Activated T-cell treated with anti-CD3 and anti-CD28 coated beads, Interleukin-2, amount 50 U/mL, for 4 hours (primary cell): ENCODE measurements around the gene SH3RF2. TPM values are rescaled to one million over a fixed set of nuclear protein-coding genes. Genes with fewer than 3 reads are reported as not detected.
"Not testable (repeated sequence)": the region's sequence is repeated elsewhere in the genome, so short reads cannot be mapped to it uniquely, and the experiment has no call there.

Experiments
- ATAC-seq, 2 donors: fragments of 200-7000 bp; cut with Tn5 transposase; one replicate each; pipeline ENCODE4 v1.10.0; 2021
- DNase-seq: peaks from one replicate; pipeline ENCODE4 v3.0.0-alpha.2; 2020
- H3K27me3 Mint-ChIP-seq: one replicate; pipeline ENCODE4 v1.8.0; 2021; ENCODE audit warnings: low read depth, mixed read lengths
- H3K36me3 Mint-ChIP-seq: one replicate; pipeline ENCODE4 v1.8.0; 2022; ENCODE audit warnings: mixed read lengths; ENCODE audit not compliant: insufficient read depth
- H3K4me1 Mint-ChIP-seq: one replicate; pipeline ENCODE4 v1.8.0; 2021; ENCODE audit warnings: low read depth, mixed read lengths
- H3K4me3 Mint-ChIP-seq: one replicate; pipeline ENCODE4 v1.8.0; 2021; ENCODE audit warnings: mild to moderate bottlenecking, moderate library complexity, mixed read lengths
- H3K9me3 Mint-ChIP-seq: one replicate; pipeline ENCODE4 v1.8.0; 2021; ENCODE audit warnings: mixed read lengths
- total RNA-seq, 3 donors: library from RNA; stranded (reverse); gene quantifications; one replicate each; pipeline ENCODE4 v1.2.1, GENCODE V29; 2021

SH3RF2 gene, protein sequence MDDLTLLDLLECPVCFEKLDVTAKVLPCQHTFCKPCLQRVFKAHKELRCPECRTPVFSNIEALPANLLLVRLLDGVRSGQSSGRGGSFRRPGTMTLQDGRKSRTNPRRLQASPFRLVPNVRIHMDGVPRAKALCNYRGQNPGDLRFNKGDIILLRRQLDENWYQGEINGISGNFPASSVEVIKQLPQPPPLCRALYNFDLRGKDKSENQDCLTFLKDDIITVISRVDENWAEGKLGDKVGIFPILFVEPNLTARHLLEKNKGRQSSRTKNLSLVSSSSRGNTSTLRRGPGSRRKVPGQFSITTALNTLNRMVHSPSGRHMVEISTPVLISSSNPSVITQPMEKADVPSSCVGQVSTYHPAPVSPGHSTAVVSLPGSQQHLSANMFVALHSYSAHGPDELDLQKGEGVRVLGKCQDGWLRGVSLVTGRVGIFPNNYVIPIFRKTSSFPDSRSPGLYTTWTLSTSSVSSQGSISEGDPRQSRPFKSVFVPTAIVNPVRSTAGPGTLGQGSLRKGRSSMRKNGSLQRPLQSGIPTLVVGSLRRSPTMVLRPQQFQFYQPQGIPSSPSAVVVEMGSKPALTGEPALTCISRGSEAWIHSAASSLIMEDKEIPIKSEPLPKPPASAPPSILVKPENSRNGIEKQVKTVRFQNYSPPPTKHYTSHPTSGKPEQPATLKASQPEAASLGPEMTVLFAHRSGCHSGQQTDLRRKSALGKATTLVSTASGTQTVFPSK
- total RNA-seq, result under 1 TPM; 0.11 to 0.42 (median 0.33) TPM

DNA sequence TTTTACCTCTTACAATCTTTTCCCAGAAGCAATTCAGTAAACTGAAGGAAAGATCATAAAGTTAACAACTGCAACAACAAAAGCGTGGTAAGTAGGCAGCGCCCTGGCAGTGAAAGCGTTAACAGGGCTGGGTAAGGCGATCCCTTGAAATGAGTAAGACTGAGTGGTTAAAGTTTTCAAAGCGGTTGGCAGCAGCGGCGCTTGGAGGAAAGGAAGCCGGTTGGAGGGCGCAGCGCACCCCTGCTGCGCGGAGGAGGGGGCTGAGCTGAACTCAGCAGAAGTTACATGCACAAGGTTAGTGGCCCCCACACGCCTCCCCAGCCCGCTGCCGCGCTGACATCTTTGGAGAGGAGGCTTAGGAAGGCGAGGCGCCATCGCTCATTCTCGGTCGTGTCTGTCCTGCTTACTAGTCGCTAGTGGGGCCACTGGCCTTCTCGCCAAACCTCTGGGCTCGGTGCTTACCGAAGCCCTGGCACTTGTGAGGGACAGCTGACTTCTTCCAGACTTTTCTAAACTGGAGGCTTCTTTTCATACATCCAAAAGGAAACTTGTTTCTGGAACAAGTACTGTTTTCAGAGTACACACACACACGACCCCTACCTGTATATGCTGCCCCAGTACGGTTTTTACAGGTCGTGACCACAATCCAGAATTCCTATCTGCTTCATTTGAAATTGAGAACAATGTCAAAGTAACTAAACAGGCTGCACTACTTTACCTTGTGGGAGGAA, at the start of gene SH3RF2:
Gene SH3RF2 (plus strand): TSS at position 178 of the 731 bp plus-strand sequence. CDS start 1,351 bp downstream, outside the sequence.
- Mint-ChIP-seq H3K9me3 (no peaks in the 10 kb centered on the region), H3K27me3 (peaks cover 40% of the 10 kb centered on the region), H3K4me1 (peaks cover 17% of the 10 kb centered on the region), H3K4me3 (peak within 1 kb of the TSS; percentile 56), H3K36me3 (no peaks in the 10 kb centered on the region)
- ATAC-seq (peak; percentile 58 to 62), DNase-seq (no peak)

DNA sequence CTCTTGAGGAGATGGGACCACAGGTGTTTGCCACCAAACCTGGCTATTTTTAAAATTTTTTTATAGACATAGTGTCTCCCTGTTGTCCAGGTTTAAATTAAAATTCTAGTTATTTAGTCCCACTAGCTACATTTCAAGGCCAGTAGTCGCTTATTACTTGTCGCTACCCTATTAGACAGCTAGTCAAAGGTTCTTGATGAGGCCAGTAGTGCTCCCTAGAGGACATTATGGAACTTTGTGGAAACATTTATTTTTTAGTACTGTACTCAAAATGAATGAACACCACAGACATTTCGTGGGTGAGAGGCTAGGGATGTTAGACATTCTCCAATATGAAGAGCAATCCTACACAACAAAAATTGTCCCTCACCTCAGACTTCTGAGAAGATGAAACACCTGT, 49.2 kb upstream of the SH3RF2 start:
- no peaks in the 10 kb centered on the region for H3K4me1 Mint-ChIP-seq

DNA sequence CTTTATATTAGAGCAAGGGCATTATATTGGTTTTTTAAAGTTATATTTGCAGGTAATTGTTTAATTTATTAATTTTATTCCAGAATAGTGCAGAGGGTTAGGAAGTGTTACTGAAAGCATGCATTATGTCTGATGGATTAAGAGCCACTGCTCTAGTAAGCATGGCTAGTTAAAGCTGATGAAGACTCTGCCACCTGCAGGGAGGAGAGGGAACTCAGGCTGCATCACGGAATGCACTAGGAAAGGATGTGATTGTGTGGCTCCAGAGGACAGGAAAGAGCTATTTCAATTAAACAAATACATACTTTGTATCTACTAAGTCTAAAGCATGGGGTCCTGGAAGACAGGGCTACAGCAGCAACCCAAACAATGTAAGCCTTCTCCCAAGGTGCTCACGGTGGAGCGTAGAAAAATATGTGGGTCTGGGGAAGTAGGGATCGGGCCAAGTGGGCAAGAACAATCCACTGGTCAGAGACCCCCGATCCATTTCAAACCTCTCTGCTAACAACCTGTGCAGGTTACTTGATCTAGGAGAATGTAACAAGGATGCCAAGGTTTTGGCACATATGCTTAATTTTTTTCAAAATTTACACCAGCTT, 48.3 kb upstream of the SH3RF2 start:
- peaks cover 6% of the 10 kb centered on the region for H3K9me3 Mint-ChIP-seq
- no peak overlapping the region for H3K4me3 Mint-ChIP-seq
- peaks cover 16% of the 10 kb centered on the region for H3K27me3 Mint-ChIP-seq
- no peak for DNase-seq
- H3K4me1 Mint-ChIP-seq, result no peaks in the 10 kb centered on the region
- ATAC-seq, result no peak
- no peaks in the 10 kb centered on the region for H3K36me3 Mint-ChIP-seq

More for the DNA sequence above, 49.2 kb upstream of the SH3RF2 start:
- H3K36me3 Mint-ChIP-seq, result no peaks in the 10 kb centered on the region
- DNase-seq (no peak), ATAC-seq (no peak)
- peaks cover 6% of the 10 kb centered on the region for H3K9me3 Mint-ChIP-seq
- H3K27me3 Mint-ChIP-seq, result peaks cover 16% of the 10 kb centered on the region
- no peak overlapping the region for H3K4me3 Mint-ChIP-seq

DNA sequence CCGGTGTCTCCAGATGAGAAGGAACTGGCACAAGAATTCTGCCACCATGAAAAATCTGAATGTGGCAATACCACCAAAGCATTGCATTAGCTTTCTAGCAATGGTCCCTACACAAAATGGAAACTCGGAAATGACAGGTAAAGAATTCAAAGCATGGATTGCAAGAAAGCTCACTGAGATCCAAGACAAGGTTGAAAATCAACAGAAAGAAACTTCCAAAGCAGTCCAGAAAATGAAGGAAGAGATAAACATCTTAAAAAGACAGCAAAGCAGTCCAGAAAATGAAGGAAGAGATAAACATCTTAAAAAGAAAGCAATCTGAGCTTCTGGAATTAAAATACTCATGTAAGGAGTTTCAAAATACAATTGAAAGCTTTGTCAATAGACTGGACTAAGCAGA, 46.8 kb upstream of the SH3RF2 start:
- H3K9me3 Mint-ChIP-seq, result peaks cover 6% of the 10 kb centered on the region
- ATAC-seq, result no peak
- no peaks in the 10 kb centered on the region for H3K36me3 Mint-ChIP-seq
- no peak for DNase-seq
- H3K4me3 Mint-ChIP-seq, result no peak overlapping the region
- no peaks in the 10 kb centered on the region for H3K4me1 Mint-ChIP-seq
- peaks cover 16% of the 10 kb centered on the region for H3K27me3 Mint-ChIP-seq

DNA sequence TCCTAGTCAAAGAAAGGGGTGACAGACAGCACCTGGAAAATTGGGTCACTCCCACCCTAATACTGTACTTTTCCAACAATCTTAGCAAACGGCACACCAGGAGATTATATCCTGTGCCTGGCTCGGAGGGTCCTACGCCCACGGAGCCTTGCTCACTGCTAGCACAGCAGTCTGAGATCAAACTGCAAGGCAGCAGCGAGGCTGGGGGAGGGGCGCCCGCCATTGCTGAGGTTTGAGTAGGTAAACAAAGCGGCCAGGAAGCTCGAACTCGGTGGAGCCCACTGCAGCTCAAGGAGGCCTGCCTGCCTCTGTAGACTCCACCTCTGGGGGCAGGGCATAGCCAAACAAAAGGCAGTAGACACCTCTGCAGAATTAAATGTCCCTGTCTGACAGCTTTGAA, 45.0 kb upstream of the SH3RF2 start:
- peaks cover 11% of the 10 kb centered on the region for H3K9me3 Mint-ChIP-seq
- H3K27me3 Mint-ChIP-seq, ATAC-seq, H3K4me1 Mint-ChIP-seq, DNase-seq, H3K36me3 Mint-ChIP-seq, H3K4me3 Mint-ChIP-seq: not testable (repeated sequence)

DNA sequence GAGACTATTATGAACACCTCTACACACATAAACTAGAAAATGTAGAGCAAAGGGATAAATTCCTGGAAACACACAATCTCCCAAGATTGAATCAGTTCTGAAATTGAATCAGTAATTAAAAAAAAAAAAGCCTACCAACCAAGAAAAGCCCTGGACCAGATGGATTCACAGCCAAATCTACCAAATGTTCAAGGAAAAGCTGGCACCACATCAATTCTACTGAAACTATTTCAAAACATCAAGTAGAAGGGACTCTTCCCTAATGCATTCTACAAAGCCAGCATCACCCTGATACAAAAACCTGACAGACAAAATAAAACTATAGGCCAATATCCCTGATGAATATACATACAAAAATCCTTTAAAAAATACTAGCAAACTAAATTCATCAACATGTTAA, 38.2 kb upstream of the SH3RF2 start:
- Mint-ChIP-seq H3K27me3 (no peaks in the 10 kb centered on the region), H3K4me3 (no peak overlapping the region), H3K36me3 (no peaks in the 10 kb centered on the region), H3K4me1 (no peaks in the 10 kb centered on the region), H3K9me3 (peaks cover 21% of the 10 kb centered on the region)
- no peak for DNase-seq
- ATAC-seq, result no peak

DNA sequence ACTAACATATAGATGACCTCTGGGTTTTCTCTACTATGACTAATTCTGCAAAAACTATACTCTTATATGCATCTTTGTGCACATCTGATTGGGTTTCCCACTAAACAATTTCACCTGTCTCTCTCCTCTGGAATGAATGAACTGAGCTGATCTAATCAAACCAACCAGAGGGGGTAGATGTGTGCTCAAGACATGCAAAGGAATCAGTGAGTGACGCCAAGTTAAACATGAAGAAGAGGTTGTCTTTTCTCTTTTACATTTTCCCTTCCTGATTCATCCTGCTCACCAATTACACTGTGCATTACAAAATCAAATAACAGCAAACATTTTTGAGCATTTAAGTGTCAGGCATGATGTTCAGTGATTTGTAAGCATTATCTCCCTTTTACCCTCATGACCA, 34.0 kb upstream of the SH3RF2 start:
- DNase-seq (no peak), ATAC-seq (no peak)
- Mint-ChIP-seq H3K27me3 (peaks cover 4% of the 10 kb centered on the region), H3K4me1 (no peaks in the 10 kb centered on the region), H3K9me3 (peaks cover 17% of the 10 kb centered on the region), H3K36me3 (no peaks in the 10 kb centered on the region), H3K4me3 (no peak overlapping the region)

DNA sequence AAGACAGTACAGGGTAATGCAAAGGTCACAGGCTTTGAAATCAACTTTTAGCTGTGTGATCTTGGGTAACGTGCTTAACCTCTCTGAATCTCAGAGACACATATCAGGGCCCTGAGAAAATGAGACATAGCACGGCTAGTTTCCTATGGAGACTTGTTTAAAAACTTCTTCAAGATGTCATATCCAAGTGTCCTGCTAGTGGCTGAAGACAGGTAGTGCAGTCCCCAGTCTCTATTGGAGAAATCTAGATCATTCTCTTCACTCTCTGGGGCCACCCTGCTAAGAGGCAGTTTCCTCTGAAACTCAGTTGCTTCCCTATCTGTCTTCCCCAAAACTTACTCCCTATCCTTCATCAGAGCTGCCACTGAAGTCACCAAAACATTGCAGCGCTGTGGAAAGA, 33.3 kb upstream of the SH3RF2 start:
- Mint-ChIP-seq H3K4me1 (no peaks in the 10 kb centered on the region), H3K9me3 (peaks cover 17% of the 10 kb centered on the region), H3K36me3 (no peaks in the 10 kb centered on the region), H3K27me3 (peaks cover 6% of the 10 kb centered on the region), H3K4me3 (no peak overlapping the region)
- DNase-seq (no peak), ATAC-seq (no peak)

DNA sequence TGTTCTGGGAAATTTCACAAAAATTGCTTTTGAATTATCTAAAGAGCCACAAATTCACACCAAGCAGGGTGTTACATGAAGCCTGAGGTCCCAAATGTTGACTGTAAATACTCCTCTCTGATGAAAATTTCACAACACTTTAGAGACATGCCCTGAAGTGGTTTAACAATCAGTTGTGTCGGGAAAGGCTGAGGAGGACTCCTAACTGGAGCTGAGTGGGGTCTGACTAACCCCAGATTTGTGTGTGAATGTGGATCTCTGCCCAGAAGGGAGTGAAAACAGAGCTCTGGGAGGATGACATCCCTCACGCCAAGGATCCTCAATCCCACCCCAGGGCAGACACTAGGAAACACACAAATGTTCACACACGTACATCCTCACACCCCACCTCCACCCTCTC, 32.5 kb upstream of the SH3RF2 start:
- Mint-ChIP-seq H3K4me1 (no peaks in the 10 kb centered on the region), H3K9me3 (peaks cover 10% of the 10 kb centered on the region), H3K27me3 (peaks cover 6% of the 10 kb centered on the region), H3K4me3 (no peak overlapping the region), H3K36me3 (no peaks in the 10 kb centered on the region)
- ATAC-seq (no peak), DNase-seq (no peak)

DNA sequence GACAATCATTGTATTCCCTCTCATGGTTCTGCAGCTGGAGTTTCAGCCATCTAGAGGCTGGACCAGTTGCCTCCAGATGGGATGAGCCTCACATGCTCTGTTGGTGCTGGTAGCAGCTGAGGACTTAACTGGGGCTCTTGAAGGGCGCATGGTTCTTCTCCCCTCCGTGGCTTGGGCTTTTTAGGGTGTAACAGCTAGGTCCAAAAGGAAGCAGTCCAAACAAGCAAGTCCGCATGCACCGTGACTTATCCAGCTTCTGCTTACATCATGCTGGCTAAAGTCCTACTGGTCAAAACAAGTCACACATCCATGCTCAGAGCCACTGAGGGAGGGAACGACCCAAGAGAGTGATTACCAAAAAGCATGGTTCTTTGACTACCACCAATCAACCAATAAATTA, 31.6 kb upstream of the SH3RF2 start:
- H3K4me1 Mint-ChIP-seq, result no peaks in the 10 kb centered on the region
- peaks cover 6% of the 10 kb centered on the region for H3K27me3 Mint-ChIP-seq
- ATAC-seq, result no peak
- DNase-seq, result no peak
- H3K36me3 Mint-ChIP-seq, result no peaks in the 10 kb centered on the region
- no peak overlapping the region for H3K4me3 Mint-ChIP-seq
- peaks cover 2% of the 10 kb centered on the region for H3K9me3 Mint-ChIP-seq

DNA sequence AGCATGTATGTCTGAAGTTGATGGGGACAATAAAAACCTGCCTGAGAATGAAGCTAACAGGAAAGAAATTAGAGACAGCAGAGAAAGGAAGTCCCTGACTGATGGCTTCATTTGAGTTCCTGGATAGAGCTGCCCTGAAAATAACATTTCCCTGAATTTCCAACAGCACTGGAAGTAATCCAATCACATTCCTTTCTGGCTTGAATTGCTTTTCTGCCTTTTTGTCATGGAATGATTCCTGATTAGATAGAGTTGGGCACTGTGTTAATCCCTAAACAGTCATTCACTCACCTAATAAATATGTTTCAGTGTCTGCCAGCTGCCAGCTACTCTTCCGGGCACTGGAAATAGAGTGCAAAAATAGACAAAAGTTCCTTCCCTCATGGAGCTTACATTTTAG, 30.0 kb upstream of the SH3RF2 start:
- DNase-seq, result no peak
- no peak overlapping the region for H3K4me3 Mint-ChIP-seq
- H3K27me3 Mint-ChIP-seq, result peaks cover 6% of the 10 kb centered on the region
- no peaks in the 10 kb centered on the region for H3K4me1 Mint-ChIP-seq
- H3K36me3 Mint-ChIP-seq, result no peaks in the 10 kb centered on the region
- H3K9me3 Mint-ChIP-seq, result no peaks in the 10 kb centered on the region
- ATAC-seq, result no peak

DNA sequence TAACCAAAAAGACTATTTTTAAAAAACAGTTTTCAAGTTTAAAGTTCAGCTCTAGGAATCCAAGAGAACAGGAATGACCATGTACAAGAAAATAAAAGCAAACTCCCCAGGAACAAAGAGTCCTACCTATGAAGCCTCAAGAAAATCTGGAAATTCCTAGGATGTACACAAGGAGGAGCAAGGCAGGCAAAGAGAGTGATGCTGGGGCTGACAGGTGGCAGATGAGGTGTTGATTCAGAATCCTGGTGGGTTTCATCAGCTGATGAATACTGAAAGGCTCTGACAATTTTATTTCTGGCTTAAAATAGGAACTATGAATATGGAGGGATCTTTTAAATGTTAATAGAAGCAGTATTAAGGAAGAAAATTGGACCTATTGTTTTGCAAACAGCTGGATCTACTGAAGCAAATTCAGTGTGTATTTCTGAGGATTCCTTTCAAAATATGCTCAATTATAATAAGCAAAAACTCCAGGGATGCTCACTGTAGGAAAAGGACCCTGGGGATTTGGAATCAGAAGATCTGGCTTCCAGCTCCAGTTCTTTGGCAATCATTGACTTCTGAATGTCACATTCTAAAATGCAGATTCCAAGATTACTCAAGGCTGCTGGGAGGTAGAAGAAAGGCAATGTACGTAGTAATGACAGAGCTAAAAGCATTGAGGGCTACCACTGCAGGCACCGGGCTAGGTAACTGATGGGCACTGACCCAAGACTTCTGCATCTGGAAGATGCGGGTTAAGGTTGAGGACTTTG, 28.0 kb upstream of the SH3RF2 start:
- DNase-seq (no peak), ATAC-seq (no peak)
- Mint-ChIP-seq H3K27me3 (peaks cover 6% of the 10 kb centered on the region), H3K36me3 (no peaks in the 10 kb centered on the region), H3K9me3 (no peaks in the 10 kb centered on the region), H3K4me1 (no peaks in the 10 kb centered on the region), H3K4me3 (no peak overlapping the region)

DNA sequence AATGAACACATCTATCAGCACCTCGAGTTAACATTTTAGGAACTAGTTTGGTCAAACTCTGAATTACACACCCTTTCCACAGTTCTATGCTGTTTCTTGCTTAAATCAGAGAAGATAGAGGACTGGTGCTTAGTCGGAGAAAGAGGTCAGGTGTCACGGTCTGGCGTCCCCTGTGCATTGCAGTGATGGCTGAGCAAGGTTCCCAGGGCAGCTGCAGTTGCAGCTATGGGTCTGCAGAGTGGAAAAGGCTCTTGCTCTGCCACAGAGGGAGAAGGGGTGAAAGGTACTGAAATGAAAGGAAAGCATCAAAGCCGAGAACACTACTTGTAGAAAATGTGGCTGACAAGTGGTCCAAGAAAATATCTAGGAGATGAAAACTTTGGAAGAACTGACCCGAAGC, 25.2 kb upstream of the SH3RF2 start:
- DNase-seq (no peak), ATAC-seq (no peak)
- no peaks in the 10 kb centered on the region for H3K9me3 Mint-ChIP-seq
- no peaks in the 10 kb centered on the region for H3K36me3 Mint-ChIP-seq
- no peaks in the 10 kb centered on the region for H3K4me1 Mint-ChIP-seq
- H3K4me3 Mint-ChIP-seq, result no peak overlapping the region
- peaks cover 6% of the 10 kb centered on the region for H3K27me3 Mint-ChIP-seq

DNA sequence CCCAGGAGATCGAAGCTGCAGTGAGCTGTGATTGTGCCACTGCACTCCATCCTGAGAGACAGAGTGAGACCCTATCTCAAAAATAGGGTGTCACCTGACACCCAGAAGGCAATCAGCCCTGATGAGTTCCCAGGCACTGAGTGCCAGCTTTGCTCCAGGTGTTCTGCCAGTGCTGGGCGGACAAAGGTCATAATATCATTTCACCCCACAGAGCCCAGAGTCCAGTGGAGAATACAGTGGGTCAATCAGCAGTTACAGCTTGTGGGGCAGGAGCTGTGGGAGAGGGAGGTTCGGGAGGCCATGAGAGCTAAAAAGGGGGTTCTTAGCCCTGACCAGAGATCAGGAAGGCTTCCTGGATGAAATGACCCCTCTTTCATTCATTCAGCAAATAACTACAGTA, 24.4 kb upstream of the SH3RF2 start:
- no peak overlapping the region for H3K4me3 Mint-ChIP-seq
- no peaks in the 10 kb centered on the region for H3K9me3 Mint-ChIP-seq
- ATAC-seq (no peak), DNase-seq (no peak)
- no peaks in the 10 kb centered on the region for H3K4me1 Mint-ChIP-seq
- H3K36me3 Mint-ChIP-seq, result no peaks in the 10 kb centered on the region
- peaks cover 3% of the 10 kb centered on the region for H3K27me3 Mint-ChIP-seq
